ENCODE results near the gene PRORP.
"Not testable (repeated sequence)": the region's sequence is repeated elsewhere in the genome, so short reads cannot be mapped to it uniquely, and the experiment has no call there.

The PRORP gene

GRCh38 chr14:35140718-35141581, 18.6 kb downstream of the PRORP start:
- DNase-seq = no peak

- no peak for DNase-seq
These were observed 21.7 kb downstream of the PRORP start for GRCh38 chr14:35144029-35144428.

- DNase-seq = no peak
These were observed 24.4 kb downstream of the PRORP start for GRCh38 chr14:35146711-35147149.

GRCh38 chr14:35147186-35147585, 24.8 kb downstream of the PRORP start:
- DNase-seq = no peak

GRCh38 chr14:35147711-35148110, 25.4 kb downstream of the PRORP start:
- DNase-seq = no peak

- DNase-seq = no peak
These were observed 26.9 kb downstream of the PRORP start for GRCh38 chr14:35149239-35149638.

GRCh38 chr14:35152531-35152930, 30.2 kb downstream of the PRORP start:
- not testable (repeated sequence) for DNase-seq

- no peak for DNase-seq
These were observed 31.7 kb downstream of the PRORP start for GRCh38 chr14:35154016-35154415.

- no peak for DNase-seq
These were observed 33.6 kb downstream of the PRORP start for GRCh38 chr14:35155962-35156361.

GRCh38 chr14:35158491-35158890, 36.1 kb downstream of the PRORP start:
- no peak for DNase-seq

GRCh38 chr14:35158951-35159653, 36.8 kb downstream of the PRORP start:
- no peak for DNase-seq

GRCh38 chr14:35159742-35160409, 37.5 kb downstream of the PRORP start:
- DNase-seq = no peak

- no peak for DNase-seq
These were observed 38.9 kb downstream of the PRORP start for GRCh38 chr14:35161231-35161630.

- no peak for DNase-seq
These were observed 41.0 kb downstream of the PRORP start for GRCh38 chr14:35163384-35163783.

- no peak for DNase-seq
These were observed 42.5 kb downstream of the PRORP start for GRCh38 chr14:35164849-35165248.

GRCh38 chr14:35167496-35167895, 45.1 kb downstream of the PRORP start:
- no peak for DNase-seq

Data from stimulated activated CD4-positive, alpha-beta T cell treated with anti-CD3 and anti-CD28 coated beads, Interleukin-12 subunit alpha, Interleukin-12 subunit beta, amount 100 ng/mL, for 4 hours (primary cell).